Activated naive CD4-positive, alpha-beta T cell treated with anti-CD3 and anti-CD28 coated beads, Interleukin-2, amount 50 U/mL, for 24 hours (primary cell): ENCODE data around the gene WDR77.
A peak's percentile ranks its signal among the peaks of the same experiment; 100 is the strongest.

Source experiments
- H3K27ac Mint-ChIP-seq: one replicate; pipeline ENCODE4 v1.8.0; 2021; ENCODE audit warnings: mild to moderate bottlenecking, mixed read lengths
- H3K27me3 Mint-ChIP-seq: one replicate; pipeline ENCODE4 v1.8.0; 2021; ENCODE audit warnings: mixed read lengths
- H3K36me3 Mint-ChIP-seq: one replicate; pipeline ENCODE4 v1.8.0; 2021; ENCODE audit warnings: mixed read lengths
- H3K4me1 Mint-ChIP-seq: one replicate; pipeline ENCODE4 v1.8.0; 2021; ENCODE audit warnings: mixed read lengths
- H3K4me3 Mint-ChIP-seq: one replicate; pipeline ENCODE4 v1.8.0; 2021; ENCODE audit warnings: mild to moderate bottlenecking, mixed read lengths
- H3K9me3 Mint-ChIP-seq: one replicate; pipeline ENCODE4 v1.8.0; 2021; ENCODE audit warnings: mixed read lengths

WDR77 gene

GRCh38 chr1:111448918-111449702, at the start of gene WDR77, which contains the start of gene ATP5PB:
TSS of gene WDR77 (minus strand) at chr1:111449256. CDS start at chr1:111449169, 87 bp downstream.
TSS of gene ATP5PB (plus strand) at chr1:111449464. CDS start at chr1:111449542, 78 bp downstream.
- H3K4me1 Mint-ChIP-seq = peaks cover 90% of the 10 kb centered on the region

GRCh38 chr1:111497592-111497991, 48.5 kb upstream of the WDR77 start:
- H3K9me3 Mint-ChIP-seq = peaks cover 6% of the 10 kb centered on the region
- no peak overlapping the region for H3K4me3 Mint-ChIP-seq
- peaks cover 7% of the 10 kb centered on the region for H3K36me3 Mint-ChIP-seq
- peaks cover 19% of the 10 kb centered on the region for H3K4me1 Mint-ChIP-seq
- no peaks in the 10 kb centered on the region for H3K27me3 Mint-ChIP-seq
- H3K27ac Mint-ChIP-seq = peak overlapping the region; percentile 62

More at GRCh38 chr1:111448918-111449702, at the start of gene WDR77, which contains the start of gene ATP5PB:
- peaks cover 36% of the 10 kb centered on the region for H3K36me3 Mint-ChIP-seq
- H3K9me3 Mint-ChIP-seq = no peaks in the 10 kb centered on the region
- peak within 1 kb of the TSS; percentile 100 for H3K4me3 Mint-ChIP-seq
- no peaks in the 10 kb centered on the region for H3K27me3 Mint-ChIP-seq
- H3K27ac Mint-ChIP-seq = peak within 1 kb of the TSS; percentile 99

- H3K4me3 Mint-ChIP-seq = no peak overlapping the region
- peaks cover 7% of the 10 kb centered on the region for H3K36me3 Mint-ChIP-seq
- no peak overlapping the region for H3K27ac Mint-ChIP-seq
- peaks cover 6% of the 10 kb centered on the region for H3K9me3 Mint-ChIP-seq
- H3K27me3 Mint-ChIP-seq = no peaks in the 10 kb centered on the region
- H3K4me1 Mint-ChIP-seq = peaks cover 18% of the 10 kb centered on the region
Observed at GRCh38 chr1:111496398-111496797, 47.3 kb upstream of the WDR77 start.

- no peak overlapping the region for H3K27ac Mint-ChIP-seq
- no peaks in the 10 kb centered on the region for H3K9me3 Mint-ChIP-seq
- H3K4me3 Mint-ChIP-seq = no peak overlapping the region
- peaks cover under 1% of the 10 kb centered on the region for H3K4me1 Mint-ChIP-seq
- H3K27me3 Mint-ChIP-seq = no peaks in the 10 kb centered on the region
- peaks cover 2% of the 10 kb centered on the region for H3K36me3 Mint-ChIP-seq
Observed at GRCh38 chr1:111491070-111491469, 42.0 kb upstream of the WDR77 start.

GRCh38 chr1:111490220-111490619, 41.2 kb upstream of the WDR77 start:
- Mint-ChIP-seq H3K27me3 (no peaks in the 10 kb centered on the region), H3K36me3 (no peaks in the 10 kb centered on the region), H3K4me1 (no peaks in the 10 kb centered on the region), H3K4me3 (no peak overlapping the region), H3K27ac (no peak overlapping the region), H3K9me3 (no peaks in the 10 kb centered on the region)

- Mint-ChIP-seq H3K36me3 (no peaks in the 10 kb centered on the region), H3K27ac (no peak overlapping the region), H3K27me3 (no peaks in the 10 kb centered on the region), H3K4me1 (no peaks in the 10 kb centered on the region), H3K4me3 (no peak overlapping the region), H3K9me3 (no peaks in the 10 kb centered on the region)
Observed at GRCh38 chr1:111489604-111490003, 40.5 kb upstream of the WDR77 start.

GRCh38 chr1:111488669-111489068, 39.6 kb upstream of the WDR77 start:
- no peaks in the 10 kb centered on the region for H3K27me3 Mint-ChIP-seq
- no peak overlapping the region for H3K4me3 Mint-ChIP-seq
- peaks cover under 1% of the 10 kb centered on the region for H3K4me1 Mint-ChIP-seq
- no peaks in the 10 kb centered on the region for H3K36me3 Mint-ChIP-seq
- H3K9me3 Mint-ChIP-seq = no peaks in the 10 kb centered on the region
- no peak overlapping the region for H3K27ac Mint-ChIP-seq

- H3K36me3 Mint-ChIP-seq = no peaks in the 10 kb centered on the region
- H3K27ac Mint-ChIP-seq = no peak overlapping the region
- peaks cover 12% of the 10 kb centered on the region for H3K4me1 Mint-ChIP-seq
- H3K9me3 Mint-ChIP-seq = no peaks in the 10 kb centered on the region
- H3K27me3 Mint-ChIP-seq = no peaks in the 10 kb centered on the region
- H3K4me3 Mint-ChIP-seq = no peak overlapping the region
Observed at GRCh38 chr1:111487133-111487532, 38.1 kb upstream of the WDR77 start.

GRCh38 chr1:111486431-111486830, 37.4 kb upstream of the WDR77 start:
- H3K27me3 Mint-ChIP-seq = no peaks in the 10 kb centered on the region
- H3K4me1 Mint-ChIP-seq = peaks cover 19% of the 10 kb centered on the region
- H3K36me3 Mint-ChIP-seq = no peaks in the 10 kb centered on the region
- no peak overlapping the region for H3K4me3 Mint-ChIP-seq
- H3K9me3 Mint-ChIP-seq = no peaks in the 10 kb centered on the region
- no peak overlapping the region for H3K27ac Mint-ChIP-seq

GRCh38 chr1:111484391-111485026, 35.5 kb upstream of the WDR77 start:
- no peak overlapping the region for H3K27ac Mint-ChIP-seq
- no peaks in the 10 kb centered on the region for H3K27me3 Mint-ChIP-seq
- H3K4me1 Mint-ChIP-seq = peaks cover 25% of the 10 kb centered on the region
- no peak overlapping the region for H3K4me3 Mint-ChIP-seq
- H3K36me3 Mint-ChIP-seq = no peaks in the 10 kb centered on the region
- H3K9me3 Mint-ChIP-seq = no peaks in the 10 kb centered on the region

- peaks cover 31% of the 10 kb centered on the region for H3K4me1 Mint-ChIP-seq
- no peak overlapping the region for H3K27ac Mint-ChIP-seq
- H3K4me3 Mint-ChIP-seq = no peak overlapping the region
- no peaks in the 10 kb centered on the region for H3K27me3 Mint-ChIP-seq
- no peaks in the 10 kb centered on the region for H3K9me3 Mint-ChIP-seq
- H3K36me3 Mint-ChIP-seq = no peaks in the 10 kb centered on the region
Observed at GRCh38 chr1:111483876-111484275, 34.8 kb upstream of the WDR77 start.

GRCh38 chr1:111483166-111483565, 34.1 kb upstream of the WDR77 start:
- peaks cover 4% of the 10 kb centered on the region for H3K36me3 Mint-ChIP-seq

GRCh38 chr1:111481387-111482221, 32.5 kb upstream of the WDR77 start:
- Mint-ChIP-seq H3K27ac (no peak overlapping the region), H3K4me1 (peaks cover 53% of the 10 kb centered on the region), H3K9me3 (peaks cover 10% of the 10 kb centered on the region), H3K36me3 (peaks cover 11% of the 10 kb centered on the region), H3K27me3 (no peaks in the 10 kb centered on the region), H3K4me3 (no peak overlapping the region)

More at GRCh38 chr1:111483166-111483565, 34.1 kb upstream of the WDR77 start:
- Mint-ChIP-seq H3K4me3 (no peak overlapping the region), H3K27ac (no peak overlapping the region), H3K4me1 (peaks cover 38% of the 10 kb centered on the region), H3K9me3 (peaks cover 4% of the 10 kb centered on the region), H3K27me3 (no peaks in the 10 kb centered on the region)

- Mint-ChIP-seq H3K27me3 (no peaks in the 10 kb centered on the region), H3K27ac (no peak overlapping the region), H3K9me3 (peaks cover 10% of the 10 kb centered on the region), H3K4me1 (peaks cover 63% of the 10 kb centered on the region), H3K4me3 (no peak overlapping the region), H3K36me3 (peaks cover 11% of the 10 kb centered on the region)
Observed at GRCh38 chr1:111480674-111481073, 31.6 kb upstream of the WDR77 start.

- no peaks in the 10 kb centered on the region for H3K27me3 Mint-ChIP-seq
- H3K9me3 Mint-ChIP-seq = peaks cover 10% of the 10 kb centered on the region
- H3K4me1 Mint-ChIP-seq = peaks cover 68% of the 10 kb centered on the region
- H3K4me3 Mint-ChIP-seq = peak overlapping the region; percentile 95
- H3K36me3 Mint-ChIP-seq = peaks cover 15% of the 10 kb centered on the region
- peak overlapping the region; percentile 94 for H3K27ac Mint-ChIP-seq
Observed at GRCh38 chr1:111476761-111477309, 27.8 kb upstream of the WDR77 start.
